Nephron progenitor cell (in vitro differentiated cells): Measurements from ENCODE around the gene BTBD9.

Experiments used
- DNase-seq: peaks from one replicate; pipeline ENCODE4 v3.0.0; 2021
- H3K27ac Mint-ChIP-seq: 2 replicates; pipeline ENCODE4 v1.8.0; 2021; ENCODE audit warnings: mild to moderate bottlenecking, moderate library complexity, mixed read lengths
- H3K27me3 Mint-ChIP-seq: 2 replicates; pipeline ENCODE4 v1.8.0; 2021; ENCODE audit warnings: mild to moderate bottlenecking, low read depth, mixed read lengths; ENCODE audit not compliant: poor library complexity
- H3K36me3 Mint-ChIP-seq: 2 replicates; pipeline ENCODE4 v1.8.0; 2021; ENCODE audit warnings: low read depth, mixed read lengths
- H3K4me1 Mint-ChIP-seq: 2 replicates; pipeline ENCODE4 v1.8.0; 2021; ENCODE audit warnings: mixed read lengths
- H3K4me3 Mint-ChIP-seq: 2 replicates; pipeline ENCODE4 v1.8.0; 2021; ENCODE audit warnings: mild to moderate bottlenecking, moderate library complexity, mixed read lengths
- H3K9me3 Mint-ChIP-seq: 2 replicates; pipeline ENCODE4 v1.8.0; 2021; ENCODE audit warnings: mild to moderate bottlenecking, moderate library complexity, mixed read lengths
- CTCF ChIP-seq: fragments of 200-600 bp; sonication (generic); IDR thresholded peaks from 2 replicates; pipeline ENCODE4 v1.5.0; 2021; ENCODE audit warnings: antibody characterized with exemption

Gene BTBD9

DNA sequence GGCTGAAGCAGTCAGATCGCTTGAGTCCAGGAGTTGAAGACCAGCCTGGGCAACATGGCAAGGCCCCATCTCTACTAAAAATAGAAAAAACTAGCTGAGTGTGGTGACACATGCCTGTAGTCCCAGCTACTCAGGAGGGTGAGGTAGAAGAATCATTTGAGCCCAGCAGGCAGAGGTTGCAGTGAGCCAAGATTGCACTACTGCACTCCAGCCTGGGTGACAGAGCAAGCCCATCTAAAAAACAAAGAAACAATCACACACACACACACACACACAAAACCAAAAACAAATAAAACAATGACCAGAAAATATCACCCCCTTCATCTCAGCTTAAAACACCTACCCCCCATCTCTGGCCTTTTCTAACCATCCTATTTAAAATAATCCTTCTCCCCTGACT, 68.0 kb downstream of the BTBD9 start:
- no peak for TF ChIP-seq CTCF
- Mint-ChIP-seq H3K36me3 (peaks cover 6% of the 10 kb centered on the region), H3K27ac (no peak overlapping the region), H3K4me1 (no peaks in the 10 kb centered on the region), H3K27me3 (no peaks in the 10 kb centered on the region), H3K4me3 (no peak overlapping the region), H3K9me3 (no peaks in the 10 kb centered on the region)
- no peak for DNase-seq

DNA sequence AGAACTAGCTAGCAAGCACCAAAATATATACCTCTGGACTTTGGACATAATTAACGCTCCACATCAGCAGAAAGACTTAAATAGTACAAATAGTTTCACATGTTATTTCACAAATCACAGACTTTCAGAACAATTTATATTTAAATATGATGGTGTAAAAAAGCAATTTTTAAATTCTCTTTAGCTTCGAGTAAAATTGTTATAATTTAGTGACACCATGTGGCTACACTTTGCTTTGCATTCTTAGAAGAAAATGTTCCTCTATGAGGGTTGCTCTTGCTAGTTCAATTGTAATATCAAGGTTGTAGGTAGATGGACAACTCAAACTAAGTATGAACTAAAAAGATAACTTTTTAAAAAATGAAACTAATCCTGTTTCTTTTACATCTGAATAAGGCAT, 69.0 kb downstream of the BTBD9 start:
- peak; percentile 36 for TF ChIP-seq CTCF
- H3K27me3 Mint-ChIP-seq: no peaks in the 10 kb centered on the region
- H3K27ac Mint-ChIP-seq: no peak overlapping the region
- H3K4me3 Mint-ChIP-seq: no peak overlapping the region
- no peaks in the 10 kb centered on the region for H3K4me1 Mint-ChIP-seq
- H3K36me3 Mint-ChIP-seq: peaks cover 6% of the 10 kb centered on the region
- DNase-seq: no peak
- no peaks in the 10 kb centered on the region for H3K9me3 Mint-ChIP-seq

DNA sequence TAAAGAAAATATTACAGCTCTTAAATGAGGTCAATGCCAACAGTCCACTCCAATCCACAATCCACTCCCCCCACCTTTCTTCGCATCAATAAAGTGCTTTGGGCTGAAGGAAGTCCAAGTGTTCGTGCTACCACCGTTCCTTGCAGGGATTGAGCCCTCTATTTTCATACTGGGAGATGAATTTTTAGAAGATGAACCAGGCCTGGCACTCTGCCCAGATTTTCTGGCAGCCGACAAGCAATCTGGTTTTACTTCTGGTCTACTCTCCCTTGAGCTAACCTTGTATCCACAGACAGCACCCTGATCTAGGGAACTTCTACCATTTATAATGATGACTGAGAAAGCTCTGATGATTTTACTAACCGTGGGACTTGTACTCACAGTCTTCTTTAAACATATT, 72.3 kb downstream of the BTBD9 start:
- DNase-seq: no peak
- no peak for TF ChIP-seq CTCF
- Mint-ChIP-seq H3K36me3 (no peaks in the 10 kb centered on the region), H3K27me3 (no peaks in the 10 kb centered on the region), H3K9me3 (no peaks in the 10 kb centered on the region), H3K4me1 (no peaks in the 10 kb centered on the region), H3K4me3 (no peak overlapping the region), H3K27ac (no peak overlapping the region)

DNA sequence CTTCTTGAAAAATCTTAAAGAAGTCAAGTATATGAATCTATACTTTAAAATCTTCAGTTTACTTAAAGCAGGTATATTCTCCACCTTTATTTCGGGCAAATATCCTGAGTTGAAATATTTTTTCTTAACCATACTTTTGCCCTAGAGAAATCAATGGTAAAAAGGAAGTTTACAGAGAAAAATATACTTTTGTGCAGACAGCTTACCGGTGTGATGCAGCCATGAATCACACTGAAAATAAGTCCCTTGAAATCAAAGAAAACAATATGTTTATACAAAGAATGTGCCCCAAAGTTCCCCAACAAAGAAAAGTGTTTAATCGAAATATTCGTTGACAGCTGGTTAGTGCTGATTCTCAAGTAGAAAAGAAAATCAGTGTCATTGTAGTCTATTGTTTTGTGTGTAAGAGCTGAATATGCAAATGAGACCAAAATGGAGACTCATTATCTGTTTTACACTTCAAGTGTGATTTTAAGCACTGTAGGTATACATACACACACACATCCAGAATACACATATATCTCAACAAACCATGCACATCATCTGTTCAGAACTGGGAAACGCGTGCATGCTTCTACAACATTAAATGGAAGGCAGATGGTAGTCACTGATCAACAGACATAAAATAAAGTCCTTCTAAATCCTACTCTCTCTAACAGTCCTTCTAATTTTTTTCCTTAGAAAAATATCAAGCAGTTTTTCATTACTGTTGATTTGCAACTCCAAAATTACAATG, 73.3 kb downstream of the BTBD9 start:
- Mint-ChIP-seq H3K27me3 (no peaks in the 10 kb centered on the region), H3K27ac (no peak overlapping the region)

DNA sequence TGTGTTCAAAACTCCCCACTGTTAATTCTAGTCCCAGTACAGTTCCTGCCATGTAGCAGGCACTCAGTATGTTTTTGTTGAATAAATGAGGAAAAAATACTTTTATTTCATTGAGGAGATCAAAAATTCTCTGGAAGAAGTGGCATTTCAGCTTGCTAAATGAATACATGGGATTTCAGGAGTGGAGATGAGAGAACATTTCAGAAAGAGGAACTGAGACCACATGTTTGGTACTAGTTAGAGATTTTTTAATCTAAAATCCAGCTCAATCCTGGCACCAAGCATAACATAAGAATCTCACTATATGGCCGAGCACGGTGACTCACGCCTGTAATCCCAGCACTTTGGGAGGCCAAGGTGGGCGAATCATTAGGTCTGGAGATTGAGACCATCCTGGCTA, 75.4 kb downstream of the BTBD9 start:
- H3K4me3 Mint-ChIP-seq: no peak overlapping the region
- no peak for TF ChIP-seq CTCF
- no peak for DNase-seq
- H3K9me3 Mint-ChIP-seq: peaks cover 4% of the 10 kb centered on the region
- peaks cover 3% of the 10 kb centered on the region for H3K36me3 Mint-ChIP-seq
- H3K27me3 Mint-ChIP-seq: no peaks in the 10 kb centered on the region
- H3K4me1 Mint-ChIP-seq: peaks cover 7% of the 10 kb centered on the region
- H3K27ac Mint-ChIP-seq: no peak overlapping the region

More for the DNA sequence above, 73.3 kb downstream of the BTBD9 start:
- H3K4me1 Mint-ChIP-seq: no peaks in the 10 kb centered on the region
- DNase-seq: no peak
- no peaks in the 10 kb centered on the region for H3K9me3 Mint-ChIP-seq
- no peaks in the 10 kb centered on the region for H3K36me3 Mint-ChIP-seq
- no peak overlapping the region for H3K4me3 Mint-ChIP-seq
- no peak for TF ChIP-seq CTCF

GRCh38 chr6:38555606-38556005, 84.1 kb downstream of the BTBD9 start:
- TF ChIP-seq CTCF: no peak
- no peaks in the 10 kb centered on the region for H3K27me3 Mint-ChIP-seq
- peaks cover 16% of the 10 kb centered on the region for H3K4me1 Mint-ChIP-seq
- peaks cover 8% of the 10 kb centered on the region for H3K36me3 Mint-ChIP-seq
- peaks cover 5% of the 10 kb centered on the region for H3K9me3 Mint-ChIP-seq
- no peak overlapping the region for H3K27ac Mint-ChIP-seq
- DNase-seq: no peak
- H3K4me3 Mint-ChIP-seq: no peak overlapping the region
